ENCODE data around the gene RAB22A. TPM values are rescaled to one million over a fixed set of nuclear protein-coding genes. Genes with fewer than 3 reads are reported as not detected.

RAB22A gene
- total and polyA plus RNA-seq, 2 of the 4 experiments (the other 2 are of a cell fraction) = 8.2 to 8.4 TPM

GRCh38 chr20:58352468-58352867 lies 43.0 kb downstream of the RAB22A start:
- Histone ChIP-seq H2AK9ac (replicated peaks; ENCODE audit: low read depth, low read length, poor library complexity) (no peak overlapping the region), H3K27me3 (ENCODE audit: control insufficient read depth, insufficient read depth, low read length) (no peaks in the 10 kb centered on the region), H3K4me2 (ENCODE audit: low read depth, low read length) (no peak overlapping the region), H3K56ac (ENCODE audit: extremely low read depth, insufficient read depth, low read length) (no peak overlapping the region), H2BK120ac (ENCODE audit: low read depth, low read length) (no peak overlapping the region), H3K4ac (ENCODE audit: low read depth, low read length) (no peak overlapping the region), H4K20me1 (ENCODE audit: insufficient read depth, low read length) (no peaks in the 10 kb centered on the region), H2AK5ac (ENCODE audit: low read depth, low read length) (no peak overlapping the region), H3K23ac (ENCODE audit: low read depth, low read length) (no peak overlapping the region), H3K18ac (ENCODE audit: low read depth, low read length) (no peak overlapping the region), H3K4me1 (ENCODE audit: control insufficient read depth, insufficient read depth, low read length) (peaks cover 5% of the 10 kb centered on the region), H2BK20ac (ENCODE audit: low read depth, low read length) (no peak overlapping the region), H3K4me3 (ENCODE audit: insufficient read depth, low read depth, low read length) (no peak overlapping the region), H4K91ac (ENCODE audit: insufficient read depth, low read depth, low read length) (no peak overlapping the region), H3K14ac (replicated peaks; ENCODE audit: low read depth, low read length) (no peak overlapping the region), H3K9ac (ENCODE audit: low read depth, low read length) (no peak overlapping the region), H4K5ac (ENCODE audit: low read depth, low read length) (no peak overlapping the region), H3K27ac (ENCODE audit: insufficient read depth, low read length) (no peak overlapping the region), H3K79me1 (ENCODE audit: low read depth in 1 of 2, low read length in 2 of 2) (peaks cover 6 to 33% of the 10 kb centered on the region in 2 experiments; a peak in 3 of 4 replicates), H2AFZ (replicated peaks; ENCODE audit: low read length, poor library complexity) (no peak overlapping the region), H2BK15ac (ENCODE audit: low read depth, low read length) (no peak overlapping the region), H4K8ac (ENCODE audit: low read depth in 2 of 2, low read length in 2 of 2) (no peak overlapping the region), H3K36me3 (ENCODE audit: control insufficient read depth, insufficient read depth, low read length) (peaks cover 11% of the 10 kb centered on the region), H3K9me3 (ENCODE audit: control insufficient read depth, insufficient read depth, low read length) (no peaks in the 10 kb centered on the region), H2BK5ac (ENCODE audit: low read depth, low read length, poor library complexity, severe bottlenecking) (no peak overlapping the region), H3K9me1 (ENCODE audit: insufficient read depth, low read length) (peaks cover 4% of the 10 kb centered on the region; the same call in 1 of the 2 replicates)
- no peak for TF ChIP-seq NFE2L2 (IDR thresholded peaks at IDR 0.05; ENCODE audit: low read depth, low read length)
- TF ChIP-seq MAZ (IDR thresholded peaks at IDR 0.05; ENCODE audit: borderline replicate concordance, low read depth, low read length) = no peak
- no peak for TF ChIP-seq ELK1 (IDR thresholded peaks at IDR 0.05; ENCODE audit: borderline replicate concordance, low read depth, low read length)
- TF ChIP-seq MXI1 (IDR thresholded peaks at IDR 0.05; ENCODE audit: borderline replicate concordance, low read depth, low read length) = no peak
- TF ChIP-seq SMC3 (IDR thresholded peaks at IDR 0.05; ENCODE audit: low read depth, low read length) = no peak
- no peak for TF ChIP-seq RAD21 (IDR thresholded peaks at IDR 0.05; ENCODE audit: low read length)
- no peak for TF ChIP-seq BHLHE40 (IDR thresholded peaks at IDR 0.05; ENCODE audit: low read depth, low read length)
- TF ChIP-seq CEBPB (IDR thresholded peaks at IDR 0.05; ENCODE audit: low read depth, low read length) = no peak
- no peak for TF ChIP-seq MAFK (IDR thresholded peaks at IDR 0.05; ENCODE audit: low read depth, low read length)
- TF ChIP-seq CTCF (conservative IDR thresholded peaks at IDR 0.05; ENCODE audit: low read depth, low read length) = no peak
- no peak for TF ChIP-seq RFX5 (IDR thresholded peaks at IDR 0.05; ENCODE audit: low read depth, low read length)
- TF ChIP-seq RCOR1 (IDR thresholded peaks at IDR 0.05; ENCODE audit: insufficient replicate concordance, low read length) = no peak
- no peak for TF ChIP-seq POLR2A (IDR thresholded peaks at IDR 0.05; ENCODE audit: low read depth, low read length)
- TF ChIP-seq USF2 (IDR thresholded peaks at IDR 0.05; ENCODE audit: low read depth, low read length) = no peak
- DNase-seq = no peak
- WGBS, 2 experiments (ENCODE audit: extremely low coverage in 2 of 2, insufficient read length in 1 of 2) = no CpG with 5 or more reads among the region's 2 CpGs
- in situ Hi-C loops (cut with MboI; ENCODE audit: low sequenced_read_pairs) = no loop called here
- no TSS peak for BruUV-seq (replicated peaks)
- ChIA-PET POLR2A (ENCODE audit: unreplicated experiment) (no interaction called here), CTCF (no interaction called here)
- dilution Hi-C loops (cut with HindIII; ENCODE audit: low sequenced_read_pairs, unreplicated experiment) = no loop called here
- intact Hi-C loops (cut with micrococcal nuclease) = no loop called here
- no peak for ATAC-seq (ENCODE audit: low read depth)

Measured in IMR-90 (cell line).